KOPT-K1 (cell line): Measurements from ENCODE around the gene VPS25.
A peak's percentile ranks its signal among the peaks of the same experiment; 100 is the strongest.

Experiments used
- H3K27ac ChIP-seq: fragments of 200-600 bp; sonication (generic); 2 replicates; pipeline ENCODE4 v1.5.1; 2016; ENCODE audit warnings: antibody characterized with exemption, mild to moderate bottlenecking, low read depth, low read length; ENCODE audit not compliant: poor library complexity, severe bottlenecking
- H3K36me3 ChIP-seq: fragments of 200-600 bp; sonication (generic); 2 replicates; pipeline ENCODE4 v1.5.1; 2017; ENCODE audit warnings: antibody characterized with exemption, mild to moderate bottlenecking, low read length, moderate library complexity; ENCODE audit not compliant: insufficient read depth
- H3K9me3 ChIP-seq: fragments of 200-600 bp; sonication (generic); 2 replicates; pipeline ENCODE4 v1.5.1; 2017; ENCODE audit warnings: antibody characterized with exemption, low read length, mild to moderate bottlenecking; ENCODE audit not compliant: insufficient read depth, poor library complexity, severe bottlenecking

VPS25 gene

DNA sequence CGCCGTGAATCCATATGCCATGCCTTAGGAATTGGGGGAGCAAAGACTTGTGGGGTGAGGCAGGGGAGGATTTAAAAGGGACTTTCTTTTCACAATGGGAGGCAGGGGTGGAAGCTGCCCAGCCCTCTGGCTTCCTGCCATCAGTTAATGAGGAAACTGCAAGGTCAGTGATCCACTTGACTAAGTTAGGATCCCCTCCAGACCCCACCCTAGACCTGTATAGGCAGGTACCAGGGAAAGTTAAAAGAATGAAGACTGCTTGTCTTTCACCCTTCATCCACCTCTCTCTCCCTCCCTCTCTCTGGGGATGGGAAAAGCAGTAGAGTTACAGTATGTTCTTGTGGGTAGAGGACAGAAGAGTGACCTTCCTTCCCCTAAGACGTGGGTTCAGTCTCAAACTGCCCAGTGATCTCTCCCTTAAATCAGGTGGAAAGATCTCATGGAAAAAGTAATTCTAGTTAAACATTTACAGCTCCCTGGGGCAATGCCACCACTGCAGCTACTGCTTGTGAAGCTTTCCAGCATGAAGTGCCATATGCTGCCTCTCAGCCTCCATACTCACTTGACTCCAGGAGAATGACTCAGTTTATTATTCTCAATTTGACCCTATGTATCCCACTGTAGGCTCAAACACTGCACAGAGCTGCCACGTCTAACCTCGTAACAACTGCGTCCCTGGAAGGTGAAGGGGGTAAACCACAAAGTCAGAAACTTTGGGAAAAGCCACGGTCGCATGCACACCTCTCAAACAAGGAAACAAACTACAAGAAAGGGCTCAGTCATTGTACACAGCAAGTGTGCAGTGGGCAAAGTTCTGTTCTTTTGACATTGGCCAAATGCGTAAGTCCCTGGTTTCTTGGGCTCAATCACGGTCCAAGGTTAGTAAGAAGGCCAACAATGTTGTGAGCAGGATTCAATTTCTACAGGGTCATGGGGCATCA, 24.1 kb downstream of the VPS25 start:
- H3K9me3 ChIP-seq: no peaks in the 10 kb centered on the region
- H3K27ac ChIP-seq: no peak overlapping the region
- H3K36me3 ChIP-seq: peaks cover 5% of the 10 kb centered on the region; the same call in 1 of the 2 replicates

- Histone ChIP-seq H3K27ac (peak overlapping the region; percentile 53), H3K36me3 (peaks cover 5% of the 10 kb centered on the region; the same call in 1 of the 2 replicates), H3K9me3 (no peaks in the 10 kb centered on the region)
Observed at GRCh38 chr17:42798011-42798382, 24.7 kb downstream of the VPS25 start.

DNA sequence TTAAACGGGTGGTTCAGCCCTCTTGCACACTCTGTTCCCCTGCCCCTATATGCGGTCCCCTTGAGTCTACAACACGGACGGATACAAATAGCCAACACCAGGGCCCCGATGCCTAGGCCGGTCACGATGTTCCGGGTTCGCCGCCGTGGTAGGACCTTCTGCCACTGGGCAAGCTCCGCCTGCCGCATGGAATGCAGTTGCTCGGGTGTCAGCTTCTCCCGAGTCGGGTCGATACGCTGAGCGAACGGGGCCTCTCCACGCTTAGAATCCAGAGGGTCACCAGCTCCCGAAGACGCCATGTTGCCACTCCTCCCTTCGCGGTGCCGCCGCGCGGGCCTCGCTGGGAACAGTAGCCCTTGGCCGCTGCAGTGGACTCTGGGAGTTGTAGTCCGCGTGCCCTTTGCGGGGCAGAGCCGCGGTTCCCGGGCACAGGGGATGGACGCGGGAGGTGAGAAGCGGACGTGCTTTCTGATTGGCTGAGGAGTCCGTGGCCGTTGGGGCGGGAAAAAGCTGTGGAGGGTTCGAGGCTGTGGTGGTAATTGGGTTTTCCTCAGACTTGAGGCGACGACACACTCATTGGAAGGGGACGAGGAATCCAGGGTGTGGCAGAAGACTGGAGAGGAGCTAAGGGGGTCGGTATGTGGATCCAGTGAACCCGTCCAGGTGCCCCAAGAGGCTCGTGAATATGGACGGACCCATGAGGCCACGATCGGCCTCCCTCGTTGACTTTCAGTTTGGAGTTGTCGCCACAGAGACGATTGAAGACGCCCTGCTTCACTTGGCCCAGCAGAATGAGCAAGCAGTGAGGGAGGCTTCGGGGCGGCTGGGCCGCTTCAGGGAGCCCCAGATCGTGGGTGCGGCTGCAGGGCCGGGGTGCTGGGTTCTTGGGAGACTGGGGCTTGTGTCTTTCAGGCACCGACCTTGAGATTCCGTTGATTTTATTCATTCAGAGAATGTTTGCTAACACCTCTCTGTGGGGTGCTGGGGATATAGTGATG, 25.4 kb downstream of the VPS25 start, which contains the start of the genes CNTD1 and COA3:
TSS of gene CNTD1 (plus strand) at position 479 of the 998 bp plus-strand sequence. CDS start at position 686, 207 bp downstream.
TSS of gene COA3 (minus strand) at position 322 of the 998 bp plus-strand sequence. CDS start at position 299, 23 bp downstream.
- H3K27ac ChIP-seq: peak within 1 kb of the TSS; percentile 53
- H3K36me3 ChIP-seq: peaks cover 5% of the 10 kb centered on the region; the same call in 1 of the 2 replicates
- H3K9me3 ChIP-seq: no peaks in the 10 kb centered on the region

DNA sequence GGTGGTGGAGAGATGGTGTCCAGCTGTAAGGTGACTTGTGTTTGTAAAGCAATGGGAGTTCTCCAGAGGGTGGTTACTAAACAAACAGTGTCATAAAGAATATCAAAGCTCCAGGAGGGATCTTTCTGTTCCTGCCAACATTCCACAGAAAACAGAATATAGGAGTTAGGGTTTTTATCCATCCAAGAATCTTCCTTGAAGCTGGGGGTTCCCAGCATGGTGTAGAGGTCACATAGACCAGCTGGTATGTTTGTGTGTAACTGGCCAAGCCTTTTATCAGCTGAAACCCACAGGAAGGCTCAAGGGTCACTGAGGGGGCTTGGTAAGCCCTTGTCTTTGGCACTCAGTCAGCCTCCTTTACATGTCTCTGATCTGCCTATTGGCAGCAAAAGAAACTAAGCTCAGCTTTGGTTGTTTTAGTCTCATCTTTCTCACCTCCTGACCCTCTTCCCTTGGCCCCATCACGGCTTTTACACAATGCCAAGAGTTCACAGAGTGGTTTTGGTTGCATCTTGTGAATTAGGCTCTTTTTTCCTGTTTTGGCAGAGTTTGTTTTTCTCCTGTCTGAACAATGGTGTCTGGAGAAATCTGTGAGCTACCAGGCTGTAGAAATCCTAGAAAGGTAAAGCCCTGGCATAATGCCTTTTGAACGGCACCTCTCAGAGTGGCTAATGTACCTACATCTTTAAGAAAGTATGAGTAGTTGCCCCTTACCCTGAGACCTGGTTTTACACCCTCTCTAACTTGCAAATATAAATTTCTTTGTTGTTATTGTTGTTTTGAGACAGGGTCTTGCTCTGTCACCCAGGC, 30.0 kb downstream of the VPS25 start:
- H3K27ac ChIP-seq: no peak overlapping the region
- H3K36me3 ChIP-seq: 0 out of 2 replicates have a peak, but pooled peaks cover 6% of the 10 kb centered on the region
- H3K9me3 ChIP-seq: no peaks in the 10 kb centered on the region

DNA sequence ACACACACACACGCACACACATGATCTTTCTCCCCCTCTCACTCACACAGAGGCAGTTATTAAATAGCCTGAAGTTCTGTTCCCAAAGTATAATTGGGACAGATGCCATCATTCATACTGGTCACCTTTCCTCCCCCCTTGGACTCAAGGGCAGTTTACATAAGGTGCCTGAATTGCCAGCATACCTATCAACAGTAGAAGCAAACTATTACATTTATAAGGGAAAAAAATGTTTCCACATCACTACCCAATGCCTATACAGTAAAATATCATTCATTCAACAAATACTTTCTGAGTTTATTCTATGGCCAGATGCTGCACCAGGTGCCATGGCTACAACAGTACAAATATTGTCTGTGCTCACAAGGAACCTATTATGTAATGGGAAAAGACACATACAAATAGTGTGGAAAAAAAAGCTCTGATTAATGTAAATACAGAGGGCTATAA, 31.7 kb downstream of the VPS25 start:
- Histone ChIP-seq H3K36me3 (peaks cover 17% of the 10 kb centered on the region), H3K27ac (no peak overlapping the region), H3K9me3 (no peaks in the 10 kb centered on the region)

DNA sequence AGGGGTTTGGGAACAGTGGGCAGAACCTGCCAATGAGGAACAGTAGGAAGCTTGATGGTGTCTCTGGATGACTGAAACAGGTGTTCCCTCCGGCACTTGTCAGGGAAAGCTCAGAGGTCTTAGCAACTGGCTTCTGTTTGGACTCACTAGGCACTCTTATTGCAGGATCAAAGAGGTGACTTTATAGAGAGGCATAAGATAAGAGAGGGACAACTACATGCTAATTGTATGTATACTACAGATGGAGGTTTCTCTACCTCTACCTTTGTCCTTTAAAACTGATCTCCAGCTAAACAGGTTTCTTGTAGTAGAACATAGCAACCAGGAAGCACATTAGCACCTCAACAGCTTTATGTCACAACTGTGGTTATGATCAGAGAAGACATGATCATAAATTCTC, 33.0 kb downstream of the VPS25 start:
- Histone ChIP-seq H3K9me3 (no peaks in the 10 kb centered on the region), H3K27ac (no peak overlapping the region), H3K36me3 (peaks cover 31% of the 10 kb centered on the region)

- Histone ChIP-seq H3K9me3 (no peaks in the 10 kb centered on the region), H3K36me3 (peaks cover 60% of the 10 kb centered on the region), H3K27ac (no peak overlapping the region)
Observed at GRCh38 chr17:42809250-42809649, 36.0 kb downstream of the VPS25 start.

- Histone ChIP-seq H3K27ac (no peak overlapping the region), H3K9me3 (no peaks in the 10 kb centered on the region), H3K36me3 (peaks cover 99% of the 10 kb centered on the region)
Observed at GRCh38 chr17:42814633-42815399, 41.6 kb downstream of the VPS25 start.

- Histone ChIP-seq H3K27ac (no peak overlapping the region), H3K36me3 (peaks cover 88% of the 10 kb centered on the region), H3K9me3 (no peaks in the 10 kb centered on the region)
Observed at GRCh38 chr17:42817866-42818265, 44.6 kb downstream of the VPS25 start.

- Histone ChIP-seq H3K27ac (no peak overlapping the region), H3K36me3 (peaks cover 83% of the 10 kb centered on the region), H3K9me3 (no peaks in the 10 kb centered on the region)
Observed at GRCh38 chr17:42818379-42818778, 45.1 kb downstream of the VPS25 start.

GRCh38 chr17:42819939-42820535, 46.8 kb downstream of the VPS25 start:
- Histone ChIP-seq H3K27ac (no peak overlapping the region), H3K9me3 (no peaks in the 10 kb centered on the region), H3K36me3 (peaks cover 67% of the 10 kb centered on the region)

DNA sequence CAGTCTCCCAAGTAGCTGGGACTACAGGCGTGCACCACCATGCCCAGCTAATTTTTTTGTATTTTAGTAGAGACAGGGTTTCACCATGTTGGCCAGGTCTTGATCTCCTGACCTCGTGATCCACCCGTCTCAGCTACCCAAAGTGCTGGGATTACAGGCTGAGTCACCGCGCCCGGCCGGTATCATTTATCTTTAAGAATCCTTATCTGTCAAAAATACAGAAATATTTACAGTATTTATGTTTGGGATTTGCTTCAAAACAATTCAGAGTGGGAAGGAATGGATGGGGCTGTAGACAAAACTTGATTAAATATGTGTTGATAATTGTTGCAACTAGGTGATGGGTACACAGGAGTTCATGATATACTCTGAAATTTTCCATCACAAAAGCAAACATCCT, 47.9 kb downstream of the VPS25 start:
- Histone ChIP-seq H3K9me3 (no peaks in the 10 kb centered on the region), H3K27ac (no peak overlapping the region), H3K36me3 (peaks cover 55% of the 10 kb centered on the region)

DNA sequence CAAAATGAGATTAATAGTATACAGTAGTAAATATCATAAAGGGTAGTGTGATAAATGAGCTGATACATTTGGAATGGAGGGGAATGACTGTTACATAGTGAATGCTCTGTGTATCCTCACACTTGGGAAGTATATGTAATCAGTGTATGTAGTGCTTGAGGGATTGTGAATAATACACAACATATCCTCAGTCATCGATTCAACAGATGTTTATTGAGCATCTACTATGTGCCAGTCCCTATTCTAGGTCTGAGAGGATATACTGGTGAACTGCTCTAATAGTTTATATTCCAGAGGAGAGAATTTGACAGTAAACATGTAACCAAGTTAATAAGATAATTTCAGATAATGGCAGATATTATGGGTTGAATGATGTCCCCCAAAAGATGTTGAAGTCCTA, 54.2 kb downstream of the VPS25 start:
- Histone ChIP-seq H3K9me3 (no peaks in the 10 kb centered on the region), H3K27ac (no peak overlapping the region), H3K36me3 (no peaks in the 10 kb centered on the region)
